ENCODE data around the gene SEC16B. TPM values are rescaled to one million over a fixed set of nuclear protein-coding genes. Genes with fewer than 3 reads are reported as not detected.

The SEC16B gene
- total RNA-seq, 4 donors from 2014 or later = 0.47 to 2.3 (median 1.3) TPM

GRCh38 chr1:177934927-177935326, 34.9 kb downstream of the SEC16B start:
- H3K36me3 ChIP-seq = peaks cover 0 to 68% of the 10 kb centered on the region in 2 donors
- no peak for TF ChIP-seq POLR2A (IDR thresholded peaks at IDR 0.05)
- TF ChIP-seq, protein P1, sequence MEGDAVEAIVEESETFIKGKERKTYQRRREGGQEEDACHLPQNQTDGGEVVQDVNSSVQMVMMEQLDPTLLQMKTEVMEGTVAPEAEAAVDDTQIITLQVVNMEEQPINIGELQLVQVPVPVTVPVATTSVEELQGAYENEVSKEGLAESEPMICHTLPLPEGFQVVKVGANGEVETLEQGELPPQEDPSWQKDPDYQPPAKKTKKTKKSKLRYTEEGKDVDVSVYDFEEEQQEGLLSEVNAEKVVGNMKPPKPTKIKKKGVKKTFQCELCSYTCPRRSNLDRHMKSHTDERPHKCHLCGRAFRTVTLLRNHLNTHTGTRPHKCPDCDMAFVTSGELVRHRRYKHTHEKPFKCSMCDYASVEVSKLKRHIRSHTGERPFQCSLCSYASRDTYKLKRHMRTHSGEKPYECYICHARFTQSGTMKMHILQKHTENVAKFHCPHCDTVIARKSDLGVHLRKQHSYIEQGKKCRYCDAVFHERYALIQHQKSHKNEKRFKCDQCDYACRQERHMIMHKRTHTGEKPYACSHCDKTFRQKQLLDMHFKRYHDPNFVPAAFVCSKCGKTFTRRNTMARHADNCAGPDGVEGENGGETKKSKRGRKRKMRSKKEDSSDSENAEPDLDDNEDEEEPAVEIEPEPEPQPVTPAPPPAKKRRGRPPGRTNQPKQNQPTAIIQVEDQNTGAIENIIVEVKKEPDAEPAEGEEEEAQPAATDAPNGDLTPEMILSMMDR (IDR thresholded peaks at IDR 0.05 in 4 of 5, conservative IDR thresholded peaks at IDR 0.05 in 1 of 5) = no peak
- in situ Hi-C loops (cut with MboI; ENCODE audit: low sequenced_read_pairs in 4 of 4) (loop anchor here in 3 of 4 donors (25.0 kb wide), 2 partner anchors 698 to 1048 kb away; no protein-coding TSS in a partner anchor), intact Hi-C loops (cut with DNase I; ENCODE audit: low total_unique reads) (no loop called here)
- ATAC-seq (no peak), DNase-seq (no peak)
- H3K27ac ChIP-seq = no peak overlapping the region
- H3K27me3 ChIP-seq = no peaks in the 10 kb centered on the region
- H3K4me3 ChIP-seq = no peak overlapping the region
- H3K9me3 ChIP-seq = no peaks in the 10 kb centered on the region
- H3K4me1 ChIP-seq = no peaks in the 10 kb centered on the region

DNA sequence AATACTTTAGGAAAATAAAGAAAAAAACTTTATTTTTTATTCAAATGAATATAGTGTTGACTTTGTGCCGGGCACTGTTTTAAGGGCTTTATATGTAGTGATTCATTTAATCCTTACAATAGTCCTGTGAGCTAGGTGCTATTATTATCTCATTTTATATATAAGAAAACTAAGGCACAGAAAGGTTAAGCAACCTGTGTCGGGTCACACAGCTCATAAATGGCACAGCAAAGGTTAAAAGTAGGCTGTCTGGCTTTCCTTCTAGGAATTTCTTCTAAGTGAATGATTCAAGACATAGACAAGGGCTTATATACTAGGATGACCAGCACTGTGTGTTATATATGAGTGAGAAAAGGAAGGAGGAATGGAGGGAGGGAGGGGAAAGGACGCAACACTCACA, 35.4 kb downstream of the SEC16B start:
- ATAC-seq (no peak), DNase-seq (no peak)
- Histone ChIP-seq H3K27ac (no peak overlapping the region), H3K9me3 (no peaks in the 10 kb centered on the region), H3K4me1 (no peaks in the 10 kb centered on the region), H3K36me3 (peaks cover 0 to 68% of the 10 kb centered on the region in 2 donors), H3K27me3 (no peaks in the 10 kb centered on the region), H3K4me3 (no peak overlapping the region)
- intact Hi-C loops (cut with DNase I; ENCODE audit: low total_unique reads) (no loop called here), in situ Hi-C loops (cut with MboI; ENCODE audit: low sequenced_read_pairs in 4 of 4) (loop anchor here in 3 of 4 donors (25.0 kb wide), 2 partner anchors 697 to 1047 kb away; no protein-coding TSS in a partner anchor)
- TF ChIP-seq, protein P1 (IDR thresholded peaks at IDR 0.05 in 4 of 5, conservative IDR thresholded peaks at IDR 0.05 in 1 of 5) = no peak
- TF ChIP-seq POLR2A (IDR thresholded peaks at IDR 0.05) = no peak

- intact Hi-C loops (cut with DNase I; ENCODE audit: low total_unique reads) = no loop called here
Observed at GRCh38 chr1:177933881-177934280, 36.0 kb downstream of the SEC16B start.

DNA sequence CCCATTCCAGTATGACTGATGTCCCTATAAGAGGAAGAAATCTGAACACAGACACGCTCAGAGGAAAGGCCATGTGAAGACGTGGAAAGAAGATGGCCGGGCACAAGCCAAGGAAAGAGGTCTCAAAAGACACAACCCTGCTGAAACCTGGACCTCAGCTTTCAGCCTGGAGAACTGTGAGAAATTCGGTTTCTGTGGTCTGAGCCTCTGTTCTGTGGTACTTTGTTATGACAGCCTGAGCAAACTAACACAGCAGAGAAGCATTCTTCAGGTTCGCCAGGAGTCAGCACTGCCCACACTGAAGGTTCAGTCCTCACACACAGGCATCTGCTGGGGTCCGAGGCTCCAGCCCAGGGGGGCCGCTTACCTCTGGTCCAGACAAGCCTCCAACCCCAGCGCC, 37.7 kb downstream of the SEC16B start:
- ATAC-seq (no peak), DNase-seq (no peak)
- H3K27ac ChIP-seq = no peak overlapping the region
- no peaks in the 10 kb centered on the region for H3K9me3 ChIP-seq
- no peaks in the 10 kb centered on the region for H3K4me1 ChIP-seq
- H3K4me3 ChIP-seq = no peak overlapping the region
- intact Hi-C loops (cut with DNase I; ENCODE audit: low total_unique reads) (no loop called here), in situ Hi-C loops (cut with MboI; ENCODE audit: low sequenced_read_pairs in 4 of 4) (loop anchor here in 3 of 4 donors (25.0 kb wide), 2 partner anchors 695 to 1045 kb away; no protein-coding TSS in a partner anchor)
- peaks cover 0 to 57% of the 10 kb centered on the region in 2 donors for H3K36me3 ChIP-seq
- no peaks in the 10 kb centered on the region for H3K27me3 ChIP-seq
- no peak for TF ChIP-seq POLR2A (IDR thresholded peaks at IDR 0.05)
- TF ChIP-seq, protein P1 (IDR thresholded peaks at IDR 0.05 in 4 of 5, conservative IDR thresholded peaks at IDR 0.05 in 1 of 5) = no peak

More at GRCh38 chr1:177933881-177934280, 36.0 kb downstream of the SEC16B start:
- Histone ChIP-seq H3K27me3 (no peaks in the 10 kb centered on the region), H3K36me3 (peaks cover 0 to 68% of the 10 kb centered on the region in 2 donors), H3K4me3 (no peak overlapping the region), H3K27ac (no peak overlapping the region), H3K9me3 (no peaks in the 10 kb centered on the region), H3K4me1 (no peaks in the 10 kb centered on the region)
- no peak for TF ChIP-seq POLR2A (IDR thresholded peaks at IDR 0.05)
- TF ChIP-seq, protein P1 (IDR thresholded peaks at IDR 0.05 in 4 of 5, conservative IDR thresholded peaks at IDR 0.05 in 1 of 5) = no peak
- in situ Hi-C loops (cut with MboI; ENCODE audit: low sequenced_read_pairs in 4 of 4) = loop anchor here in 3 of 4 donors (25.0 kb wide), 2 partner anchors 697 to 1047 kb away; no protein-coding TSS in a partner anchor
- ATAC-seq = no peak
- no peak for DNase-seq

All from gastrocnemius medialis (tissue), 4 donors.